Panc1 (cell line): ENCODE data around the gene ZNF584.

ENCODE experiments used
- CTCF ChIP-seq: fragments of 450-650 bp; IDR thresholded peaks from 2 replicates; pipeline ENCODE4 v1.5.1; 2017; ENCODE audit warnings: mild to moderate bottlenecking
- REST ChIP-seq, 2 experiments: IDR thresholded peaks; 2 replicates each; pipeline ENCODE4 v1.6.1; 2011 to 2012; ENCODE audit warnings: low read depth in 2 of 2, control low read depth in 1 of 2, low read length in 1 of 2, mild to moderate bottlenecking in 1 of 2, moderate library complexity in 1 of 2; ENCODE audit not compliant: insufficient read depth in 1 of 2

DNA sequence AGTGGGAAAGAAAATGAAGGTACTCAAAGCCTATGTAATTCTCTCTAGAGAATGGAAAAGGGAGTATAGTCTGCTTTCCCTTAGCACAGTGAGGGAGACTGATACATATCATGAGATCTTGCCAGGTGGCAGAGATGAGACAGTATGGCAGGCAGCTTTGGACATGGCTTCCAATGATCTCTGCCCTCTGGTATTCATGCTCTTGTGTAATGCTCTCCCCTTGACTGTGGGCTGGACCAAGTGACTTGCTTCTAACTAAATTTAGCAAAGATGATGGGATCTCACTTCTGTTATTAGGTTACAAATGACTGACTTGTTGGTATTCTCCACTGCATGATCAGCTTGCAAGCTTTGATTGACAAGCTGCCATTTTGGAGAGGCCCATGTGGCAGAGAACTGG is 21.3 kb downstream of the ZNF584 start:
- TF ChIP-seq CTCF (no peak), REST (IDR thresholded peaks at IDR 0.05; ENCODE audit: insufficient read depth in 1 of 2, low read depth in 2 of 2, low read length in 1 of 2) (no peak)
